GM19372 (cell line): ENCODE data around the gene YAP1.

Source experiments
- ATAC-seq: cut with Tn5 transposase; IDR thresholded peaks from one replicate; pipeline ENCODE4 v1.9.1; 2021; ENCODE audit warnings: mild to moderate bottlenecking, low read depth, moderate library complexity; ENCODE audit not compliant: unreplicated experiment

YAP1 gene

DNA sequence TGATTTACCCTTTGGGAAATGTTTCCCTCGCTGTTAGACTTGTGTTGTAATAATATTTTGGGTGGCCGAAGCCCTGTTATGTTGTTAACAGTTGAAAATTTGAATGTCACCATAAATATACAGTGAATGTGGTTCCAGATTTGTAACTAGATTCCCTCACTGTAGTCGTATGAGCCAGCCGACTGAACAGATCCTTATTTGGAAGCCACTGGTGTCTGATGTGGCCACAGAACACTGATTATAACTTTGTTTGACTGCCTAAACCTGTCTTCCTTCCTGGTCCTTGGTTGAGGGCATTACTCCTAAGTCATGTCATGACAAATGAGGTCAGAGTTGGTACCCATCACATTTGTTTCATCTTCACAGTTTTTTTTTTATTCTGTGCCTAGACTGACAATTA, 45.4 kb downstream of the YAP1 start:
- no peak for ATAC-seq

GRCh38 chr11:102157219-102157618, 47.0 kb downstream of the YAP1 start:
- ATAC-seq: no peak

DNA sequence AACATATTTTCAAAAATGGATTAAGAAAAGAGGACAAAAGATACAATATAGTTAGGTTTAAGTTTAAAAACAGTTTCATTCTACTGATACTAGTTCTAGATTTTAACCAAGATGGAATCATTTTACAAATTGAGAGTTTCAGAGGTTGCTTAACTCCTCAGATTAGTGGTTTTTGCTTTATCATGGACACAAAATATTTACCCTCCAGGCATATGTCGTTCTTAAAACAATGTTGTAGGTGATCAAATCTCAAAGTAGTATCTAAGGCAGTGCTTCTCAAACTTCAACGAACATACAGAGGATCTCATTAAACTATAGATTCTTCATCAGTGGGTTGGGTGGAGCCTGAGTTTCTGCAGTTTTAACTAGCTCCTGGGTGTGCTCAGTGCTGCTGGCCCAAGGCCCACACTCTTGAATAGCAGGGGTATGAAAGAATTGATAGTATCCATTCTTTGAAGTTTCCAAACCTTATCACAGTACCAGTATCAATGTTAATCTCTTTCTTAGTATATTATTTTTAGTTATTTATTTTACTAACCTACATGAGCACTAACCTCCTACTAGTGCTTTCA, 48.0 kb downstream of the YAP1 start:
- ATAC-seq: no peak

DNA sequence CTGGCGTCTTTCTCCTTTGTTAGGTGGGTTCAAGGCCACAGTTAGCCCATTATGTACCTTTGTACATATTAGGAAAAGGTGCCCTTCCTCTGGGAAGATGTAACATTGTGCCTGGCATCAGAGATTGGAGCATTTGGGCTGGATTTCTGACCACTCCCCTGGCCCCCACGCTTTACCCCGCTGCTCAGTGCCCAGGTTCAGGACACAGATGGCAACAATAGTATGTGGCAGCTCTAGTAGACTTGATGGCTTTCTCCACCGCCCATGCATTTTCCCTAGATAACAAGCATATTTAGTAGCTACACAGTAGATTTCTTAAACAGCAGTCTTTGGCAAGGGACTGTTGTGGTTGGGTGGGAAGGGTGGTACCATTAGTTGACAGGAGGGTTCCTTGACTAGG, 53.1 kb downstream of the YAP1 start:
- no peak for ATAC-seq

DNA sequence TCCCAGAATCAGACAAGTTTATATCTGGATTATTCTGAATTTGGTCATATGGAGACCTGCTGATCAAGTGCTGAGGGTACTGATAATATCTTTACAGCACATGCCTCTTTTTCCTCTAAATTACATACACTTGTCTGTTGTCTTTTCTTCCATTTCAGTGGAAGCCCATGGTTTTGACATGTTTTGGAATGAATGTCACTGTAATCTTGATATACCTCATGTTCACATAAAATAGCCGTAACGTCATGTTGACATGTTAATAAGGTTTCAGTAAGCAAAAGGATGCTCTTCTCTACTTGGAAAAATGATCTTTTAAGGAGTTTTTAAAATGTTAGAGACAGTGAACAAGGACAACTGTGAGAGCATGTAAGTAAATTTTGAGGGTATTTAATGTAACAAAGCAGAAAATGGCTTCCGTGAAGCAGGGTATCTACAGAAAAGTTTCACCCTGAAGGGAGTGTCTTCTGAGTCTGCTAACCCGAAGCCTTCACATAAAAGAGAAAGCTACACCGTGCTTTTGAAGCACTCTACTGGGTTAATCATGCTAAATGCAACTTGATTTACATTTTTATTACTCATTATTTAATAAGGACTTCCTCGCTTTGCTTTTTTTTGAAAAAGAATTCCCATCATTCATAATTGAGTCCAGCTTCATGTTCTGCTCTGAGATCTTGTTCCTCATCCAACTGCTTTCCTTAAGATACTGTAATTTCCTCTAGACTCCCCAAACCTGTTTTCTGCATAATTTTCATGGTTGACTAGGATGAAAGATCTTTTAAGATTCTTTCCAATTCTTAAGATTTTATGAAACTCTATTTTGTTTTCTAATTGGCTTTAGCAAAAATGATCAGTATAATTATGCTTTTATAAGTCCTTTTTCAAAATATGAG, 56.2 kb downstream of the YAP1 start:
- no peak for ATAC-seq

DNA sequence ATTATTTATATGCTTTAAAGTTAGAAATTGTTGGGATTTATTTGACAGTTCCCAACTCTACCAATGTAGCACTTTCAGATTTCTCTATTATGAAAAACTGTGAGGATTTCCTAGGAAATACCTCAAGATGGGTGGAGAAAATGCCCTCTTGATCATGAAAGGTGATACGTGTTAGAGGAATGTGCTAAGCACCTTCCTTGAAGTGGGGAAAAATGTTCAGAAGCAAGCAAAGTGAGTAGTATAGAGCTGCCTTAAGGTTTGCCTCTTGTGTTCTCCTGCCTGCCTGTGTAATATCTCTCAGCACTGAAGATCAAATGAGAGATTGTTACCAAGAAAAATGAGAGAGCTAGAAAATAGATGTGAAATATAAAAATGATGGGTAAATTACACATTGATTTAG, 58.2 kb downstream of the YAP1 start:
- no peak for ATAC-seq

DNA sequence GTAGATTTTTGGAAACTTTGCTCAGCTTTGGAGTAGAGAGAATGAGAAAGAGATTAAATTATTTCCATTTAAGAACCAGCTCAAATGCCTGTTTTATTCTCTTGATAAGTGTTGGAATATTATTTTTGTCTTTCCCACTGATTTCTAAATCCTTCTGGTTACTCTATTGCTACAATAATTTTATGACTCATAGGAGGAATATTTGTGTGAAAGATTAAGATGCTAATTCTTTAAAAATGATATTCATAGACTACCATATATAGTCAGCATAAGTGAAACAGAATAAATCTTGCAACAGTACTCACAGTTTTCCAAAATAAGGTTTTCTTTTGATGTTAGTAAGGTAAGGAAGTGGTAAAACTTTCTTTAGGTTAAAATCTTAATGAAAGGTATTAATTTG, 60.9 kb downstream of the YAP1 start:
- ATAC-seq: no peak

DNA sequence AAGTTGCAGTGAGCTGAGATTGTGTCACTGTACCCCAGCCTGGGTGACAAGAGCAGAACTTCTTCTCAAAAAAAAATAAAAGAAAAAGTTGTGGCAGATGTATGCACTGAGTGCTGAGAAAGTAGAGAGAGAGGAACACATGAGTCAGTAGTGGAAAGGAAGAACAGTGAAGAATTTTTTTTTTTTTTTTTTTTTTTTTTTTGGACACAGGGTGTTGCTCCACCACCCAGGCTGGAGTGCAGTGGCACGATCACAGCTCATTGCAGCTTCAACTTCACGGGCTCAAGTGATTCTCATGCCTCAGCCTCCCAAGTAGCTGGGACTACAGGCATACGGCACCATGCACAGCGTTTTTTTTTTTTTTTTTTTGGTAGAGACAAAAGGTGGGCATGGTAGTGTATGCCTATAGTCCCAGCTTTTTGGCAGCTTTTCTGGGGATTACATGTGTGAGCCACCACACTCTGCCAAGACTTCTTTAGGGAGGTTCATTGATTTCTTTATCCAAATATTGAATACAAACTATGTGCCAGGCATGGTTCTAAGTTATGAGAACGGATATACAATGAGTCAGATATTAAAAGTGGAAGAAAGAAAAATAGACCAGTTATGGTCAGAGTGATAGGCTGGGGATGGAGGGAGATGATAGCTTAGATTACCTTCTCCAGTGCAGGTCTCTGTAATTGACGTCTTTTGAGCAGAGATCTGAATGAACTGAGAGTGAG, 62.0 kb downstream of the YAP1 start:
- ATAC-seq: no peak

GRCh38 chr11:102177126-102177525, 66.9 kb downstream of the YAP1 start:
- ATAC-seq: no peak

DNA sequence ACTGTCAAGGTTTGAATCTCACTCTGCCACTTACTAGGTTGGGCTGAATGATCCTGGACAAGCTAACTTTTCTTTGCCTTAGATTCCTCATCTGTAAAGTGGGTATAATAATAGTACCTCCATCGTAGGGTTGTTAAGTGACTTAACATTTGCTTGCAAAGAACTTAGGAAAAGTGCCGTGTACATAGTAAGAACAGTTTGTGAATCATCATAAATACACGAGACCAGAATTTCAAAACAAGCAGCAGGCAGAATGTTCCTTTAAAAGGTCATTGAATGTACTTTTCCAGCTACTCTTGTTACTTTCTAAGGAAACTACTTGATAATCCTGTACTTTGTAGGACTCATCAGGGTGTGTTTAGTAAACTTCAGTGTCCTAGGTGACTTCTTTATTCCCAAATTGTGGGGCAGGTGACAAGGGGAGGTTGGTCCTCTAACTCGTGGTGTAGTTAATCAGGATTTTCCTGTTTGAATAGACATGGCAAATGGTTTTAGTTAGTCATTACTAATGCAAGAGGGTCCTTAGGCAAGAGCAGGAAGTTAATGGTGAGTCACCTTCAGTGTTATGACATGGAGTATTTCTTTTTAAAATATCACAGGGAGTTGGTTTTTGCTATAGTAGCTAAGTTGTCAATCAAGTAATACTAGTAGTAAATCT, 67.9 kb downstream of the YAP1 start:
- ATAC-seq: no peak

- no peak for ATAC-seq
Observed at GRCh38 chr11:102179371-102179770, 69.1 kb downstream of the YAP1 start.

- no peak for ATAC-seq
Observed at GRCh38 chr11:102184269-102184987, 74.2 kb downstream of the YAP1 start.

DNA sequence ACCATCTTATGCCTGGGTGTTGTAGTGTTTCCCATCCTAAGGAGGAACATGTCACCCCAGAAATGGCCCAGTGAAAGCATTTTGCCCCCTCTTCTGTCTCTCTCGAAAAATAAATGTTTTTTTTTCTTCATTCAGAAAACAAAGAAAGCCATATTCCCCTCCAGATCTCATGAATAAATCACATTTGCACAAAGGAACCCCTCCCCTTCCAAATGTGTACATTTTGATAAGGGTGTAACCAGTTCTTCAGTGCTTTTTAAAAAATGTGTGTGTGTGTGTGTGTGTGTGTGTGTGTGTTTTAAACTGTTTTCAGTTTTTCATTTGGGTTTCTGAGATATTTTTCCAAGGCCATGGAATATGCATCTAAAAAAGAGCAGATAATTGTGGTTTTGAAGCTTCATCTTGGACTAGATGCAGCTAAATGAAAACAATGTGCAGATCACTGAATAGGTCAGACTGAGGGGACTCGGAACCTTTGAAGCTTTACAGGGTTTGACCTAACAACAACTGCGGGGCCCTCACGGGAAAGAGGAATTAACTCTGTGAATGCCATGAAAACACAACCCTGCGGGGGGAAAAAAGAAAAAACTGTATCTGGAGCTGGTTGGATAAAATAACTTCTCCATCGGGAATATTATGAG, 76.4 kb downstream of the YAP1 start:
- ATAC-seq: no peak

GRCh38 chr11:102187416-102188151, 77.3 kb downstream of the YAP1 start:
- ATAC-seq: no peak

DNA sequence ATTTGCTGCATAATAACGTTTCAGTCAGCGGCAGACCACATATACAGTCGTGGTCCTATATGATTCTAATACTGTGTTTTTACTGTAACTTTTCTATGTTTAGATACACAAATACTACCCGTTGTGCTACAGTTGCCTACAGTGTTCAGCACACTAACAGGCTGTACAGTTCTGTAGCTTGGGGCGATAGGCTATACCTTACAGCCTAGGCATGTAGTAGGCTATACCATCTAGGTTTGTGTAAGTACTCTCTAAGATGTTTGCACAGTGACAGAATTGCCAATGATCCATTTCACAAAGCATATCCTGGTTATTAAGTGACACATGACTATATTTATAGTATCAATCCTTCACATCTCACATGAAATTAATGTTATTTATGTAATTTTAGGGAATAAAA, 78.2 kb downstream of the YAP1 start:
- no peak for ATAC-seq

- ATAC-seq: no peak
Observed at GRCh38 chr11:102191832-102192231, 81.6 kb downstream of the YAP1 start.

DNA sequence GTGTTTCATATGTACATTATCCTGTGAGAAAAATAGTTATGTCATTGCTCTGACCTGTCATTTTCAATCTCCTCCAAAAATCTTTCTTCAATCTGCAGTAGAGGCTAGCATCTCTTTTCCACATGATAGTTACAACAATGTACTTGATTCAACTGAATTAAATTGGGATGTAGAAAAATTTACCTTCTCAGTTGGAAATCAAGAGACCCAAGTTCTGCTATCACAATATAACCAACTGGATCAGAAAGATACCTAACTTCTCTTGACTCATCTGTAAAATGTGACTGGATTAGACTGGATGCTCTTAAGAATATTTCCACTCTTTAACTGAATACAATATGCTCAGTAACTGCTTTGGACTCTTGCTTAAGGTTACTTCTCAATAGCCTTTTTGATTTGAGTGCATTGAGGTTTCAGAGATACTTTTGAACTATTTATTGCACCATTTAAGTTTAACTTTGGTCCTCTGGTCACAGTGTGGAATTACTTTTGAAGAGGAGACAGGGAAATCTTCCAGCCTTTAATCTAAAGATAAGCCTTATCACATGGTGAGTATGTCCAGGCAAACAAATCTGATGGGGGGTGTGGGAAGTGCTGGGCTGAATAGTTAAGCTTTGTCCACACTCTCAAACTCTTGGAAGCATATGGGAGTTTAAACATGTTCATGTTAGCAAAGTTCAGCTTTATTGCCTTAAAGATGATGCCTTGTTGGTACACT, 82.3 kb downstream of the YAP1 start:
- ATAC-seq: no peak

DNA sequence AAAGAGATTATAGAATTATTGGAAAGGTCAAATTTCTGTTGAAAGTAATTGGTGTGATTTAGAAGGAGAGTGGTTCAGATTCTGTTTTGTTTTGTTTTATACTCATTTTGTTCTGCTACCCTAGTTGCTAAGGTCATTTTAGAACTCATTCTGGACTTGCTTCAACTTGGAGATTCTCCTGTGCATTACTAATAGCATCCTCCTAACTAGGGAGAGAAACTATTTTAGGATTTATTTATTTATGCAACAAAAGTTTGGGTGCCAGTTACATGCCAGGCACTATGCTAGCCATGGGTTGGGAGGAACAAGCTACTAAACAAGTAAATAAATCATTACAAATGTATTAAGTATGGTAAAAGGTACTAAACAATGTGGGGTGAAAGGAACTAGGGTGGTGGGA, 84.0 kb downstream of the YAP1 start:
- ATAC-seq: no peak

DNA sequence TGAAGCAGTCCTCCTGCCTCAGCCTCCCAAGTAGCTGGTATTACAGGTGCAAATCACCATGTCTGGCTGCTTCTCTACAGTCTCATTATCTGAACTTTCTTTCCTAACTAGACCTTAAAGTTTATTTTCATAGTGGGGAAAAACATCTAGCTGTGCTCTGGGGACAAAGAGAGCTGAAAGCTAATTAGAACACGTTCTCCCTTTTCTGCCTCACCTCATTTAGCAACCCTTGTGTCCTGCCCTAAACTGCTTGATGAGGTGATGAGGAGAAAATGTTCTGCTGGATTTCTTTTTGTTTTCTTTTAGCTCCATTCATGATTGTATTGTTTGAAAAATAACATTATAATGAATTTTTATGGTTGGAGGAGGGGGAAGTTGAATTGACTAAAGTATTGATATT, 84.7 kb downstream of the YAP1 start:
- no peak for ATAC-seq
